PC-3 (cell line): ENCODE measurements around the gene CLCN4.

Experiments used
- EZH2 ChIP-seq: fragments of 300-600 bp; sonication (generic); IDR thresholded peaks from one replicate; pipeline ENCODE4 v1.6.1; 2017; ENCODE audit warnings: antibody characterized with exemption, mild to moderate bottlenecking, low read length; ENCODE audit not compliant: unreplicated experiment
- EZH2phosphoT487 ChIP-seq: fragments of 300-600 bp; sonication (generic); IDR thresholded peaks from 2 replicates; pipeline ENCODE4 v1.6.1; 2018; ENCODE audit warnings: mild to moderate bottlenecking, antibody characterized with exemption, low read length, borderline replicate concordance
- TF ChIP-seq, protein P1 (sequence below): fragments of 300-600 bp; sonication (generic); conservative IDR thresholded peaks from 2 replicates; pipeline ENCODE4 v1.5.1; 2017; ENCODE audit warnings: antibody characterized with exemption, low read depth, mild to moderate bottlenecking, low read length

DNA sequence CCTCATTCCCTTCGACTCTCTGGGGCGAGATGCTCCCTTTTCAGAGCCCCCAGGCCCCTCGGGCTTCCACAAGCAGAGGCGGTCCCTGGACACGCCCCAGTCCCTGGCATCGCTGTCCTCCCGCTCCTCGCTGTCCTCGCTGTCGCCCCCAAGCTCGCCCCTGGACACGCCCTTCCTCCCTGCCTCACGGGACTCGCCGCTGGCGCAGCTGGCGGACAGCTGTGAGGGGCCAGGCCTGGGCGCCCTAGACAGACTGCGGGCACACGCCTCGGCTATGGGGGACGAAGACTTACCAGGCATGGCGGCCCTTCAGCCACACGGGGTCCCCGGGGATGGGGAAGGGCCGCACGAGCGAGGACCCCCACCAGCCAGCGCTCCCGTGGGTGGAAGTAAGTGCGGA, 39.5 kb upstream of the CLCN4 start:
- TF ChIP-seq, protein P1, sequence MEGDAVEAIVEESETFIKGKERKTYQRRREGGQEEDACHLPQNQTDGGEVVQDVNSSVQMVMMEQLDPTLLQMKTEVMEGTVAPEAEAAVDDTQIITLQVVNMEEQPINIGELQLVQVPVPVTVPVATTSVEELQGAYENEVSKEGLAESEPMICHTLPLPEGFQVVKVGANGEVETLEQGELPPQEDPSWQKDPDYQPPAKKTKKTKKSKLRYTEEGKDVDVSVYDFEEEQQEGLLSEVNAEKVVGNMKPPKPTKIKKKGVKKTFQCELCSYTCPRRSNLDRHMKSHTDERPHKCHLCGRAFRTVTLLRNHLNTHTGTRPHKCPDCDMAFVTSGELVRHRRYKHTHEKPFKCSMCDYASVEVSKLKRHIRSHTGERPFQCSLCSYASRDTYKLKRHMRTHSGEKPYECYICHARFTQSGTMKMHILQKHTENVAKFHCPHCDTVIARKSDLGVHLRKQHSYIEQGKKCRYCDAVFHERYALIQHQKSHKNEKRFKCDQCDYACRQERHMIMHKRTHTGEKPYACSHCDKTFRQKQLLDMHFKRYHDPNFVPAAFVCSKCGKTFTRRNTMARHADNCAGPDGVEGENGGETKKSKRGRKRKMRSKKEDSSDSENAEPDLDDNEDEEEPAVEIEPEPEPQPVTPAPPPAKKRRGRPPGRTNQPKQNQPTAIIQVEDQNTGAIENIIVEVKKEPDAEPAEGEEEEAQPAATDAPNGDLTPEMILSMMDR, result no peak
- TF ChIP-seq EZH2 (no peak), EZH2phosphoT487 (no peak)
